NK-92 (cell line): Measurements from ENCODE around the gene QPCT.
"Not testable (repeated sequence)": the region's sequence is repeated elsewhere in the genome, so short reads cannot be mapped to it uniquely, and the experiment has no call there.

ENCODE experiments used
- DNase-seq: peaks from one replicate; lab custom pipeline; 2025; ENCODE audit not compliant: unreplicated experiment; lab: John Stamatoyannopoulos, UW

The QPCT gene

GRCh38 chr2:37357530-37357929, 13.1 kb downstream of the QPCT start:
- DNase-seq, result no peak

GRCh38 chr2:37358466-37358865, 14.0 kb downstream of the QPCT start:
- DNase-seq, result no peak

DNA sequence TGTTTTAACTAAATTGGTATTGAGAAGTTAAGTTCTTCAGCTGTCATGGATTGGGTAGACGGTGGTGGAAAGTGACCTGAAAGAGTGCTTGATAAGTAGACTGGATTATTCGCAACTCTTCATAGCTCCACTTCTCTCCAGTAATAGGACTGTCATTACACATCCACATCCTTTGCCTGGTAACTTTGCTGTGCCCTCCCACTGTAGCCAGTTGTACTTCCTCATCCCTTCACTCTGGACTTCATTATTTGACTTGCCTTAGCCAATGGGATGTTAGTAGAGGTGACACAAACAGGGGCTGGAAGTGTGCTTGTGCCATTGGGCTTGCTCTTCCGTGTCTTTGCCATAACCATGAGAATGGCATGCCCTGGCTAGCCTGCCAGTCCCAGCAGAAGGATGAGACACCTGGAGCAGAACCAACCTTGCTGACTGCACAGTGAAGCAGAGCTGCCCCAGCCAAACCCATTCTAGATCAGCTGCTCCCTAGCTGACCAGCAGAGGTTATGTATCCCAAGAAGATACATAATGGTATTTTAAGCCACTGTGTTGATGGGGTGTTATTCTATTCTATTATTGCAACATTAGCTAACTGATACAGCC, 16.9 kb downstream of the QPCT start:
- no peak for DNase-seq

- DNase-seq, result no peak
Measured at GRCh38 chr2:37361994-37362698, 17.7 kb downstream of the QPCT start.

GRCh38 chr2:37364351-37364750, 19.9 kb downstream of the QPCT start:
- no peak for DNase-seq

DNA sequence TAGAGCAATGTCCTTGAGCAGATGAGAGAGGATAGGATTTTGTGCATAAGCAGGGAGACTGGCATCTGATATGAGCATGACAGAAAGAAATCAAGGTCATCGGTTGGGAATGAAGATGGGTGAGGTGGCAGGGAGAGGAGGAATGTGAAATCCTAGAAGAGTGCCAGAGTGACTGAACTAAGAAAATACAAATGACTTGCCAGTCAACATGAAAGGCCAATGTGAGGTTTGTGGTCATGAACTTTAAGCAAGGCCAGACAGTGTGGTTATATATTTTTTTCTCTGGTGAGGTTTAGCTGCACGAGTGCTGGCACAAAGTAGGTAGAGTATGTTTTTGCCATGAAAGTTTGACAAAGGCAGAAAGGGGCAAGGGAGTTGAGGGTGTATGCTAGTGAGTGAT, 21.2 kb downstream of the QPCT start:
- DNase-seq, result no peak

DNA sequence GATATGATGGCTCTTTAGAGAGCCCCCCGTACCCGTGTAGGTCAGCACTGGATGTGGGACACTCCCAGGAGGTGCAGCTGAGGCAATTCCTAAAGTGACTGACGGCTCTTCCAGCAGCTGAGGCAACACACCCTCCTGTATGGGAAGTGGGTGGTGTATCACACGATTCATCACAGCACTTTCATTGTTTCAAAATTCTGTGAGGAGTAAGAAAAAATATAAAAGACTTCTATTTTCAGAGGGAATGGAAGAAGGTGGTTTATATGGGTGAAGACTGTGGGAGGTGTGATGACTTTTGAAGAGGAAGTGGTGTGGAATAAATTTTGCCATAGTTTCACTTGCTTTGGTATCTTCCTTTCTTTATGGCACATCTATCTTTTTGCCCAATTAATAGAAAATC, 22.3 kb downstream of the QPCT start:
- DNase-seq, result no peak

DNA sequence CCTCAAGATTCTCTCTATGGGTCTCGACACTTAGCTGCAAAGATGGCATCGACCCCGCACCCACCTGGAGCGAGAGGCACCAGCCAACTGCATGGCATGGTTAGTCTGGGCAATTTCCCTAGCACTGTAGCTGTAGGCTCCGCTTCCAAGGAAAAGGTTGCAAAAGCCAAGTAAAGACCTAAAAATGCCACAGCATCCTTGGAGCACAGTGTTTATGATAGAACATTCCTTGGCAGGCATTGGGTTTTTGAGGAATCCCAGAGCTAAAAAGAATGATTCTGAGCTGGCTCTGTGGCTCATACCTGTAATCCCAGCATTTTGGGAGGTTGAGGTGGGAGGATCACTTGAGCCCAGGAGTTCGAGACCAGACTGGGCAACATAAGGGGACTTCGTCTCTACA, 22.9 kb downstream of the QPCT start:
- no peak for DNase-seq

- DNase-seq, result no peak
Measured at GRCh38 chr2:37367984-37368383, 23.6 kb downstream of the QPCT start.

DNA sequence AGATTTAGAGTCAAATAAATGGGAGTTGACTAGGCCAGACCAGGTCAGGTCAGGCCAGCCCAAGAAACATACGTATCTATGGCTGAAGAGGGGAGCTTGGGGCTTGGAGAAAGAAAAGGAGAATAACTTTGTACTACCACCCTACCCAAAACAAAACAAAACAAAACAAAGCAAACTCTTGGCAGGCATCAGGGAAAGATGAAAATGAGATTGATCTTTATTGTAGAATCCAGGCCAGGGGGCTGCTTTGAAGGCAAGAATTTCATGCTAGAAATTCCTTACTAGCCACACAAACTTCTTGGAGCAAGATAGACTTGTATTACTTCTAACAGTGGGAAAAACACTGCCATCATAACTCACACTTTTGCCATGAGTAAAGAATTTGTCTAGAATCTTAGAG, 26.2 kb downstream of the QPCT start:
- no peak for DNase-seq

DNA sequence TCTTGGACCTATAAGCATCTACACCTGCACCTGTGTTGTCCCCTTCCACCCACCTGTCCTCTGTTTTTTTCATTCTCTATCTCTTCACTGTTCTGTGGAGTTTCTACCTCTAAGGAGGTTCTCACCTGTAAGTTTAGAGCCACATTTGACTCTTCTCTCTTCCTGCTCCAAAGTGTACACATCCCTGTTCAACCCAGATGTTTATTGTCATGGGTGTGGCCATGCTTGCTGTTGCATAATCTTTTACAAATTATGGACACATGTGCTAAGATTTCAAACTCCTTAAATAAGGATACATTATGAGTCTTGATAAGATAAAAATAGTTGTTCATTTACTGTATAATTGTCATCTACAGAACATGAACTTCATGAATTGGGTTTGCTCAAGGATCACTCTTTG, 27.6 kb downstream of the QPCT start:
- no peak for DNase-seq

- no peak for DNase-seq
Measured at GRCh38 chr2:37375741-37376288, 31.4 kb downstream of the QPCT start.

- no peak for DNase-seq
Measured at GRCh38 chr2:37376421-37377186, 32.2 kb downstream of the QPCT start.

GRCh38 chr2:37377187-37377532, 32.7 kb downstream of the QPCT start:
- no peak for DNase-seq

DNA sequence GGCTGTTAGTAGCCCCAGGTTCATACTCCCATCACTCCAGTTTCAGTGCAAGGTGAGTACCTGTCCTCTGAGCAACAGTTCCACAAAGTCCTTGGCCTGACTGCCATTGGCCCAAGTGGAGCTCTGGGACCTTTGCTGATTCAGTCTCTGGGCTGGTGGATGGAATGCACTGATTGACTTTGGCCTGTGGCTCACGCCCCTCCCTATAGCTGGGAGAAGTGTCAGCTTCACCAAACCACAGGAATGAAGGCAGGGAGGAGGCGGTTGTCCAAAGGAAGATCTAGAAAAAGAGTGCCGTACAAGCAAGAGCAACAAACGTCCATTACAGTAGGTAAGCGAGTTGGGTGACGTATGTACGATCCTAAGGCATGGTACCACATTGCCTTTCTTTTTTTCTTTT, 34.0 kb downstream of the QPCT start:
- DNase-seq, result no peak

DNA sequence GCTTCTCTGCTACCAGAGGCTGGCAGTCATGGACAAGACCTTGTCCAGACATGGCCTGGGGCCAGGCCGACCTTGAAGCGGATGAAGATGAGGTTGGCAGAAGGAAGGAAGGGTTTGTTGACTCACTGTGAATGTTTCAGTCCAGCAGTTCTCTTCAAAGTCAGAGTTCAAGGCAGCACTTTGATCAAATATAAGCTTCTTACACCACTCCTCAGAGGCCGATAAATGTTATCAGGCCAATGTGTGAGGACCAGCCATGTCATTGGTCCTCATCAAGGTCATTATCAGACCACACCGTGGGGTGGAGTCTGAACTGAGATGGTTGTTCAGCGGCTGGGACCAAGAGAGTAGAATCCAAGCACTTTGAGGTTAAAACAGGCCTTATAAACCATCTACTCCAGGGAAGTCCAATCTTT, 35.5 kb downstream of the QPCT start:
- no peak for DNase-seq

DNA sequence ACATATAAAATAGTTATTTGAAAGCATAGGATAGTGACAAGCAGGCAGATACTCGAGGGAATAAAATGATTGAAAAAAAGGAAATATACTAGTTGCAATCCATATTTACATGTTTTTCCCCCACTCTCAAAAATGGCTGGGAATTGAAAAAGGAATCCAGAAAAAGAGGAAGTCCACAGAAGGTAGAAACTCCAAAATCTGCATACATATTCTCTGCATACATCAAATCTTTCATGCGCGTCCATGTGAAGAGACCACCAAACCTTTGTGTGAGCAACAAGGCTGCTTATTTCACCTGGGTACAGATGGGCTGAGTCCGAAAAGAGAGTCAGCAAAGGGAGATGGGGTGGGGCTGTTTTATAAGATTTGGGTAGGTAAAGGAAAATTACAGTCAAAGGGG, 36.4 kb downstream of the QPCT start:
- DNase-seq, result not testable (repeated sequence)

GRCh38 chr2:37384261-37384660, 39.8 kb downstream of the QPCT start:
- DNase-seq, result not testable (repeated sequence)

DNA sequence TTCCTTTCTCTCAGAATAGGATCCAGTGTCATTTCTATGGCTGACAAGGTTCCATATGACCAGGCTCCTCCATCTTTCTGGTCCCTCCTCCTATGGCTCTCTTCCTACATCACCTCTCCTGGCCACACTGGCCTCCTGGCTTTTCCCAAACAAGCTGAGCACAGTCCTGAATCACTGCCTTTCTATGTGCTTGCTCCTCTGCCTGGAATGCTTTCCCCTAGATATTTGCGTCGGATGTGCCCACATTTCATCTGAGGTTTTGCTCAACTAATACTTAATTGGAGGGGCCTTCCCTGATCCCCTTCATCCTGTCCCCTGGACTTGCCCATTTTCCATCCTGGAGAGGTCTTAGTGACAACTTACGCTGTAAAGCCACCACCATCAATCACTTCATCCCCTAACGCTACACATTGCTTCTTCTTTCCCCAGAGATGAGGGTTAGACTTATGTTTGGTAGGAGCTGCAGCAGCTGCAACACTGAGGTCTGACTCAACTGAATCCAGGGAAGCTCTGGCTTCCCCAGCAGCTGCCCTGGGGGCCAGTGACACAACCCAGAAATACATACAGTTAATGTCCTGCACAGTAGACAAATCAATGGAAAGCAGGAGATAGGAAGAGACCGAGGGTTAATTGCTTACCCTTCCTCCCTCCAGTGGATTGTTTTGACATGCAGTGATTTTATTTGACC, 42.9 kb downstream of the QPCT start:
- DNase-seq, result no peak

- no peak for DNase-seq
Measured at GRCh38 chr2:37388074-37388473, 43.6 kb downstream of the QPCT start.

DNA sequence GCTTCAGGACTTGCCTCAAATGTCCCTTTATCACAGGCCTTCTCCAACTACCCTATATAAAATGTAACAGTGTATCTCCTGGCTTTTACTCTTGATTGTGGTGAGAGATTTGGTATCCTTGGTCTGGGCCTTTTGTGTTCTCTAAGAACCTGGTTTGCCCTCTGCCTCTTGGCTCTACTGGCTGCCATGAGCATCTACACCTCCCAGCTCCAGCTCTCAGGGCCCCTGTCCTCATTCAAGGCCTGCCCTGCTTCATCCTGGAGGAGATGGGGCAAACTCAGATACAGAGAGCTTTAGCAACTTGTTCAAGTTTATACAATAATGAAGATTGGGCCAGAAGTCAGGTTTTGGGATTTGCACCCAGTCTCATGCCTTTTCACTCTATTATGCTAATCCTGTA, 45.0 kb downstream of the QPCT start:
- no peak for DNase-seq
